Tibial artery (tissue), 4 donors: Measurements from ENCODE around the gene CLINT1.

Experiments used
- DNase-seq, 2 donors: peaks; one replicate each; pipeline ENCODE4 v3.0.0-alpha.2; 2019
- H3K27ac ChIP-seq, 2 donors: fragments of 200-600 bp; sonication (generic) in 1 of 2; 1 replicate in 1 of 2; 2 replicates in 1 of 2; pipeline ENCODE4 v1.5.1; 2018 to 2019; ENCODE audit warnings: mild to moderate bottlenecking in 1 of 2
- H3K27me3 ChIP-seq, 2 donors: fragments of 200-600 bp; sonication (generic) in 1 of 2; one replicate each; pipeline versions ENCODE4 v1.5.1 to v1.6.0; 2016 to 2019
- H3K36me3 ChIP-seq, 3 donors: fragments of 200-600 bp; sonication (generic) in 2 of 3; one replicate each; pipeline ENCODE4 v1.5.1; 2016 to 2019; ENCODE audit warnings: mild to moderate bottlenecking in 2 of 3
- H3K4me1 ChIP-seq, 4 donors: fragments of 200-600 bp; sonication (generic) in 2 of 4; 1 replicate in 3 of 4; 2 replicates in 1 of 4; pipeline ENCODE4 v1.5.1; 2016 to 2019
- H3K4me3 ChIP-seq, 2 donors: fragments of 200-600 bp; sonication (generic) in 1 of 2; 1 replicate in 1 of 2; 2 replicates in 1 of 2; pipeline ENCODE4 v1.5.1; 2018 to 2019; ENCODE audit warnings: mild to moderate bottlenecking in 2 of 2
- H3K9me3 ChIP-seq, 3 donors: fragments of 200-600 bp; sonication (generic) in 1 of 3; one replicate each; pipeline ENCODE4 v1.5.1; 2016 to 2019
- intact Hi-C: fragments of 100-400 bp; cut with DNase I; formaldehyde crosslinking; loops from one replicate; pipeline ENCODE4 v1.15.0; 2023; ENCODE audit warnings: low total_unique reads
- TF ChIP-seq, protein P1 (sequence below), 2 experiments: fragments of 200-600 bp in 1 of 2; fragments of 450-650 bp in 1 of 2; IDR thresholded peaks; one replicate each; pipeline ENCODE4 v1.5.1; 2017 to 2019; ENCODE audit warnings: antibody characterized with exemption in 2 of 2, mild to moderate bottlenecking in 1 of 2, moderate library complexity in 1 of 2

Gene CLINT1

DNA sequence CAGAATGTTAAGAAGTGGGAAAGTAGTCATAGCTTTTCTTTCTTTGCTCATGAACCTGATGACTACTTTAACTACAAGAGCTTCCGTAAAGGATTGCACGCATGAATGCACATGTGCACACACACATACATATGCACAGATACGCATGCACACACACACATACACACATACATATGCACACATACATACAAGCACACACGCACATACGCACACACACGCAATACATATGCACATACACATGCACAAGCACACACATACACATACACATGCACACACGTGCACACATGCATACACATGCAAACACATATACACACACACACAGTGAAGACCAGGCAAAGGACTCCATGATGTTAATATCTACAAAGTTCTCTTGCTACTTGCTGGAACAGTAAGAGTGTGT, 92.5 kb downstream of the CLINT1 start:
- intact Hi-C loops, result no loop called here
- Histone ChIP-seq H3K4me3 (no peak overlapping the region), H3K4me1 (peaks cover 0 to 3% (median 0%) of the 10 kb centered on the region in 4 donors), H3K9me3 (no peaks in the 10 kb centered on the region), H3K27ac (no peak overlapping the region), H3K36me3 (no peaks in the 10 kb centered on the region), H3K27me3 (no peaks in the 10 kb centered on the region)
- no peak for DNase-seq
- TF ChIP-seq, protein P1, sequence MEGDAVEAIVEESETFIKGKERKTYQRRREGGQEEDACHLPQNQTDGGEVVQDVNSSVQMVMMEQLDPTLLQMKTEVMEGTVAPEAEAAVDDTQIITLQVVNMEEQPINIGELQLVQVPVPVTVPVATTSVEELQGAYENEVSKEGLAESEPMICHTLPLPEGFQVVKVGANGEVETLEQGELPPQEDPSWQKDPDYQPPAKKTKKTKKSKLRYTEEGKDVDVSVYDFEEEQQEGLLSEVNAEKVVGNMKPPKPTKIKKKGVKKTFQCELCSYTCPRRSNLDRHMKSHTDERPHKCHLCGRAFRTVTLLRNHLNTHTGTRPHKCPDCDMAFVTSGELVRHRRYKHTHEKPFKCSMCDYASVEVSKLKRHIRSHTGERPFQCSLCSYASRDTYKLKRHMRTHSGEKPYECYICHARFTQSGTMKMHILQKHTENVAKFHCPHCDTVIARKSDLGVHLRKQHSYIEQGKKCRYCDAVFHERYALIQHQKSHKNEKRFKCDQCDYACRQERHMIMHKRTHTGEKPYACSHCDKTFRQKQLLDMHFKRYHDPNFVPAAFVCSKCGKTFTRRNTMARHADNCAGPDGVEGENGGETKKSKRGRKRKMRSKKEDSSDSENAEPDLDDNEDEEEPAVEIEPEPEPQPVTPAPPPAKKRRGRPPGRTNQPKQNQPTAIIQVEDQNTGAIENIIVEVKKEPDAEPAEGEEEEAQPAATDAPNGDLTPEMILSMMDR (IDR thresholded peaks at IDR 0.05), result no peak

DNA sequence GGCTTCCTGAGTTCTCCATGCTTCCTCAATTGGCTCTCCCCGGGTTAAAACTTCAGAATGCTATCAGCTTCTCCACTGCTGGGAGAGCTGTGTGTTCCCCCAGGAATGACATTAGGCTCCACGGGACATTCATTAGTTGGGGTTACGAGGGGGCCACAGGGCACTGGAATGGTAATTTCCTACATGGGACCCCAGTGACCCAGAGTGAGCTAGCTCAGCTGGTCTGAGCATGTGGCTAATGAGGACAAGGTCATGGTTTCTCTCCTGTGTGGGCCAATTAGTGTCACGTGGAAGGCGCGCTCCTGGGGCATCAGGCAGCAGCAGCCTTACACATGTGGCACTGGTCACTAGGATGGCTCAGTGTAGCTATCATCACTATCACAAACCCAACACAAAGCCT, 94.4 kb downstream of the CLINT1 start:
- peaks cover 0 to 9% (median 0%) of the 10 kb centered on the region in 3 donors for H3K36me3 ChIP-seq
- intact Hi-C loops, result no loop called here
- TF ChIP-seq, protein P1 (IDR thresholded peaks at IDR 0.05), result no peak
- H3K4me3 ChIP-seq, result no peak overlapping the region
- no peak overlapping the region for H3K27ac ChIP-seq
- no peaks in the 10 kb centered on the region for H3K27me3 ChIP-seq
- no peaks in the 10 kb centered on the region for H3K9me3 ChIP-seq
- DNase-seq, result no peak
- peaks cover 0 to 3% (median 0%) of the 10 kb centered on the region in 4 donors for H3K4me1 ChIP-seq

DNA sequence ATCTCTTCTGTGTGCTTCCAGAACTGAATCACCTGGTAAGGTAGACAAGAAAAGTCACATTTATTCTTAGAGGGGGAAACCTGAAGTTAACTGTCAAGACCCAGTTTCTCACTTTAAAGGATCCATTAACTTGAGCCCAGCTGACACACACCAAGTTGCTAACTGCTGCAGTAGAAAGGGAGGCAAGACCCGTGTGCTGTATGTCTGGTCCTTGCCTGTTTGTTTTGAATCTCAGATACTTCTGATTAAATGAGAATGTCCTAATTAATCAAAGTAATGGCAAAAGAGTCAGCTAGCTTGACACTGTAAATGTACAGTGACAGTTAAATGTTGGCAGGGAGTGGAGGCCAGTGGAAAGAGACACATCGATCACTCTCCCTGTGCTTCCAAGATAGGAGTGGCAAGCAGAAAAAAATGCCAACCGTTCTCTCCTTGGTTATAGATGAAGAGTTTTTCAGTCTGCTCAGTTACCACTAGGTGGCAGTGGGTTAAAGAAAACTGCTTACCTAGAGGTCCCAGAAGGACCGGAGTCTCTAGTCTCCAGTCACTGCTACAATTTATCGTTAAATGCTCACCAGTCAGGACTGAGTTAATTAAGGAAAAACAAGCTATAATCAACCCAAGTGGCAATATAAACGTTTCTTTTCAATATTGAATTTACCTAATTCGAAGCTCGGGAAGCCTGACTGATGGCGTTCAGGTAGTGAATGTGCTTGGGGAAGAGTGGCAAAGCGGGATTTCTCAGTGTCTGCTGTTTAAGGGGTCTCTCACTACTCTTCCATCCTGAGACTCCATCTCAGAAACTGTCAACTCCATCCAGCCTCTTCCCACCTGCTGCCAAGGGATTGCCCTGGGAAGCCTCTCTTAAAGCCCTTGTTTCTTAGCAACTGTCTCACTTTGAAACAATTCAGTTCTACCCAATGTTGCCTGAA, 97.0 kb downstream of the CLINT1 start:
- intact Hi-C loops, result no loop called here
- H3K36me3 ChIP-seq, result peaks cover 0 to 33% (median 0%) of the 10 kb centered on the region in 3 donors
- TF ChIP-seq, protein P1 (IDR thresholded peaks at IDR 0.05), result peak; percentile 68 to 78
- no peak overlapping the region for H3K4me3 ChIP-seq
- DNase-seq, result no peak
- no peaks in the 10 kb centered on the region for H3K9me3 ChIP-seq
- H3K27me3 ChIP-seq, result no peaks in the 10 kb centered on the region
- H3K4me1 ChIP-seq, result no peaks in the 10 kb centered on the region
- no peak overlapping the region for H3K27ac ChIP-seq

DNA sequence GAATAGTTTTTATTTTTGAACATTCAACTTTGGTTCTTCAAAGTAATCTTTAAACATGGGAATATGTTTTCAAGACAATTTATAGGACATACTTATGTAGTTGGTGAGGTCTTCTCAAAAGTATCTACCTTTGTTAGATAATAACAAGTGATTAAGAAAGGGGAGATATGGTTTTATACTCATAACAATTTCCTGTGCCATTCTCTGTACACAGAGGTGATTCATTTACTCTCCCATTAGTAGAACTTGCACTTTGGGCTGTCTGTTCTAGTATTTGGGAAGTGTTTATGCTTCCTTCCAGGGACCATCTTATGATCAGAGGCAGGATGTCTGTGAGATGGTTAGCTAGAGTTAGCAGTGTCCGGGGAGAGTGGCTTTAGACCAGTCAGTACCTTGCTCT, 100.2 kb downstream of the CLINT1 start:
- Histone ChIP-seq H3K4me1 (no peaks in the 10 kb centered on the region), H3K36me3 (peaks cover 23 to 65% (median 26%) of the 10 kb centered on the region in 3 donors), H3K9me3 (no peaks in the 10 kb centered on the region), H3K27ac (no peak overlapping the region), H3K4me3 (no peak overlapping the region), H3K27me3 (no peaks in the 10 kb centered on the region)
- intact Hi-C loops, result no loop called here
- TF ChIP-seq, protein P1 (IDR thresholded peaks at IDR 0.05), result no peak
- no peak for DNase-seq

DNA sequence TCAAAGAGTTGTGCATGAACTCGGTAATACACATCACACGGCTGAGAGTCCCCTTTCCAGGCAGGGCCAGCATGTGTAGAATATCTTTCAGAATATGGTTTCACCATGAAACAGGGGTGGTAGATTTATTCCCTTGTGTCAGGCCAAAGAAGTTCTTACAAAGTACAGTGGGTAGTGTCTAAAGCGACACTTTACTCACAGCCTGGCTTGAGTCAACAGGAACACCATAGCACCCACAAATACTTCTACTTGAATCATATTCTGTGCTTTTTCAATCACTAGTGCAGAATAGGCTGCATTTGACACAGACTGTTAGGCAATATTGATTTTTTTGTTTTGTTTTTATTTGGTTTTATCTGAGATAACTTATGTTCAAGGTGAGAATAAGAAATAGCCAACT, 102.8 kb downstream of the CLINT1 start:
- H3K36me3 ChIP-seq, result peaks cover 28 to 89% (median 44%) of the 10 kb centered on the region in 3 donors
- H3K4me1 ChIP-seq, result no peaks in the 10 kb centered on the region
- H3K4me3 ChIP-seq, result no peak overlapping the region
- TF ChIP-seq, protein P1 (IDR thresholded peaks at IDR 0.05), result no peak
- DNase-seq, result no peak
- no peak overlapping the region for H3K27ac ChIP-seq
- intact Hi-C loops, result no loop called here
- H3K9me3 ChIP-seq, result no peaks in the 10 kb centered on the region
- no peaks in the 10 kb centered on the region for H3K27me3 ChIP-seq
